ENCODE measurements around the gene UNK.

The UNK gene

DNA sequence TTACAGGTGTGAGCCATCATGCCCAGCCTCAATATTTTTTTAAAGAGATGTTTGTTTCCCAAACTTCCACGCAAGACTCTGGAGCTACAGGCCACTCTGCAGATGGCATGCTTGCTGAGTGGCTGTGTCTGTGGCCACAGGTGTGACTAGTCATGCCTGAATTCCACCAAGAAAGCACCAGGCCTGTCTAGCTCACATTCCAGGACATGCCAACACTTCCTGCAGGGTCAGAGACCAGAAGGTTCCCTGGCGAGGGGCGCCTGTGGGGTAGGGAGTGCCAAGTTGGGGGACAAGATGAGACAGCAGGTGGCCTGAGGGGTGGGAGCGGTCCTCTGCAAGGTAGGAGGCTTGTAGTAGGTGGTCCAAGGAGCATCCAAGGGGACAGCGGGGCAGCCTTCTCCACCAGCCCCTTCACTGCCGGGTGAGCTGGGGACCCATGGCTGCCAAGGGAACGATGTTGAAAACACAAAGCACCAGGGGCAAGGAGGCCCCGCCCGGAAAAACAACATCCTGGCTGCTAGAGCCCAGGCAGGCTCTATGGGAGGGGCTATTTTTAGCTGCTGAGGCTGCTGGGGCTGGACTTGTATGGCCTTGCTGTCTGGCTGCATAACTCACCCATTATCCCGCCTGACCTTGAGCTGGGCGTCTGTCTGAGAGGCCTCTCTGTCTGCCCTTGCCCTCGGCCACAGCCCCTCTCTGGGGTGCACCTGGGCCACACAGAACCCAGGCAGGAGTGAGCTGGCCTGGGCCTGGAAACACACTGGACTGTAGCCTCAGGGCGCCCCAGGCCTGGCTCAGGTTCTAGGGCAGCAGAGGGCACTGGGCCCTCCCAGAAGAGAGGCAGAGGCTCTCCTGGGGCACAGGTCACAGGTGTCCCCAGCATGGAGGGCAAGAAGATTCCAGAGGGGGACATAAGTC is 88.1 kb downstream of the UNK start:
- Mint-ChIP-seq H3K27me3 (ENCODE audit: low read depth) (peaks cover 16% of the 10 kb centered on the region), H3K36me3 (ENCODE audit: low read depth) (no peaks in the 10 kb centered on the region), H3K27ac (peak overlapping the region; percentile 33 to 49 (median 33)), H3K4me3 (no peak overlapping the region), H3K4me1 (peaks cover 38% of the 10 kb centered on the region), H3K9me3 (no peaks in the 10 kb centered on the region)
- TF ChIP-seq, protein P1, sequence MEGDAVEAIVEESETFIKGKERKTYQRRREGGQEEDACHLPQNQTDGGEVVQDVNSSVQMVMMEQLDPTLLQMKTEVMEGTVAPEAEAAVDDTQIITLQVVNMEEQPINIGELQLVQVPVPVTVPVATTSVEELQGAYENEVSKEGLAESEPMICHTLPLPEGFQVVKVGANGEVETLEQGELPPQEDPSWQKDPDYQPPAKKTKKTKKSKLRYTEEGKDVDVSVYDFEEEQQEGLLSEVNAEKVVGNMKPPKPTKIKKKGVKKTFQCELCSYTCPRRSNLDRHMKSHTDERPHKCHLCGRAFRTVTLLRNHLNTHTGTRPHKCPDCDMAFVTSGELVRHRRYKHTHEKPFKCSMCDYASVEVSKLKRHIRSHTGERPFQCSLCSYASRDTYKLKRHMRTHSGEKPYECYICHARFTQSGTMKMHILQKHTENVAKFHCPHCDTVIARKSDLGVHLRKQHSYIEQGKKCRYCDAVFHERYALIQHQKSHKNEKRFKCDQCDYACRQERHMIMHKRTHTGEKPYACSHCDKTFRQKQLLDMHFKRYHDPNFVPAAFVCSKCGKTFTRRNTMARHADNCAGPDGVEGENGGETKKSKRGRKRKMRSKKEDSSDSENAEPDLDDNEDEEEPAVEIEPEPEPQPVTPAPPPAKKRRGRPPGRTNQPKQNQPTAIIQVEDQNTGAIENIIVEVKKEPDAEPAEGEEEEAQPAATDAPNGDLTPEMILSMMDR (IDR thresholded peaks at IDR 0.05; ENCODE audit: unreplicated experiment in 3 of 3) = no peak

DNA sequence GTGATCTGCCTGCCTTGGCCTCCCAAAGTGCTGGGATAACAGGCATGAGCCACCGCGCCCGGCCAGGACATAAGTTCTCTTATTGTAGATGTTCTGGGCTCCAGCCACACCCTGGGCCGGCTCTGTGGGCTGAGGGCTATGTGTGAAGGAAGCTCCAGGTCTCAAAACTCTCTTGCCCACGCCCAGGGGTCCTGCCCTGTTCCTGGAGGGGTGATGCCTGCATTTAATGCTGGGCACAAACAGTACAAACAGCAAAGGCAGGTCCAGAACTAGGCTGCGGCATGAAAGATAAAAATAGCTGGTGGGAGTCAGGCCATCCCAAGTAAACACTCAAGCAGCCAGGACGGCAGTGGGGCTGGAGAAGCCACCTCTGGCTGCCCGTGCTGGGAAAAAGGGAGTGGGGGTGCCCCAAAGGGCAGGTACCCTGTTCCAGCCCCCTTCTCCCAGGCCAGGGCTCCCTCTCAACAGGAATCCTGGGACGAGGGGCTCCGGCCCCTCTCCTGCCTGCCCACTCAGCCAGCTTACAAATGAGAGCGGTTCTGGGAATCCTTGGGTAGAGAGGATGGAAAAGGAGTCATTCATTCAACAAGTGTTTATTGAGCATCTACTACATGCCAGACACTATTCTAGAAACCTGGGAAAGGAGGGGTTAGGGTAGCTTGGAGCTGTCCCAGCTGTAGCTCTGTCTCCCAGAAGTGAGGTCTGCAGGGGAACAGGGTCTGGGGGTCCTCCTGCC is 89.1 kb downstream of the UNK start:
- H3K9me3 Mint-ChIP-seq = no peaks in the 10 kb centered on the region
- no peaks in the 10 kb centered on the region for H3K36me3 Mint-ChIP-seq (ENCODE audit: low read depth)
- H3K4me1 Mint-ChIP-seq = peaks cover 39% of the 10 kb centered on the region
- no peak overlapping the region for H3K27ac Mint-ChIP-seq
- H3K27me3 Mint-ChIP-seq (ENCODE audit: low read depth) = peaks cover 18% of the 10 kb centered on the region
- H3K4me3 Mint-ChIP-seq = peak overlapping the region in 1 of 3 experiments; percentile 42
- TF ChIP-seq, protein P1 (IDR thresholded peaks at IDR 0.05; ENCODE audit: unreplicated experiment in 3 of 3) = no peak

DNA sequence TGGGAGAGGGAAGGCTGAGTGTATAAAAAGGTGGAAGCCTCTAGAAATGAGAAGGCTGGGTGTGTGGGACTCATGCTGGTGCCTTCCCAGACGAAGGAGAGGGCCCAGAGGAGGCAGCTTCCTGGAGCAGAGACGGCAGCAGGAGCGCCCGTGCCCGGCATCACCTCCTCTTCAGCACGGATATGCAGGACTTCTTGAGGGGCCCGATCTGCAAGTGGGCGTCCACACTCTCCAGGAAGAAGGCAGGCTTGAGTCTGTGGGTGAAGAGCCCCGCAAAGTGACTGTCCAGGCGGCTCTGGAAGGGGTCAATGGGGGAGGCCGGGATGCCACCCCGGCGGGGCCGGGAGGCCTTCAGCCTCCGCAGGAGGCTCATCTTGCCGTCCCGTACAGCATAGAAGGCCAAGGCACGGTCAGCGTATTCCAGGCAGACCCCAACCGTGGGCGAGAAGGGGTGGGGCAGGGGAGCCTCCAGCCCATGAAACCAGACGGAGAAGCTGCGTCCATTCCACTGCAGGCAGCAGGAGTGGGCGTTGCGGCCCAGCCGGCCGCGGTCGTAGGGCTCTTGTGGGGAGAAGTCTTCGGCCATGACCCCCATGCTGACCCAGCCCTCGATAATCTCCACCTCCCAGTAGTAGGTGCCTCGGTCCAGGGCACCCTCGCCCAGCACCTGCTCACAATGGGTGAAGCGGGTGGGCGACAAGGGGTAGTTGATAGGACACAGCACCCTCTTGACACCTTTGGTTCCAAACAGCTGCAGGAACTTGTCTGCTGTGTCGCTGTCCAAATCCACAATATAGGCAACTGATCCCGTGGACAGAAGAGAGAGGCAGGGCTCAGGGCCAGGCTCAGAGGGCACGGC is 89.9 kb downstream of the UNK start:
- TF ChIP-seq, protein P1 (IDR thresholded peaks at IDR 0.05; ENCODE audit: unreplicated experiment in 3 of 3) = no peak
- Mint-ChIP-seq H3K9me3 (no peaks in the 10 kb centered on the region), H3K36me3 (ENCODE audit: low read depth) (no peaks in the 10 kb centered on the region), H3K4me3 (peak overlapping the region in 1 of 3 experiments; percentile 42), H3K27me3 (ENCODE audit: low read depth) (peaks cover 25% of the 10 kb centered on the region), H3K4me1 (peaks cover 32% of the 10 kb centered on the region), H3K27ac (no peak overlapping the region)

Measured in nephron (organoid).